ENCODE data around the gene ANKRD53.

DNA sequence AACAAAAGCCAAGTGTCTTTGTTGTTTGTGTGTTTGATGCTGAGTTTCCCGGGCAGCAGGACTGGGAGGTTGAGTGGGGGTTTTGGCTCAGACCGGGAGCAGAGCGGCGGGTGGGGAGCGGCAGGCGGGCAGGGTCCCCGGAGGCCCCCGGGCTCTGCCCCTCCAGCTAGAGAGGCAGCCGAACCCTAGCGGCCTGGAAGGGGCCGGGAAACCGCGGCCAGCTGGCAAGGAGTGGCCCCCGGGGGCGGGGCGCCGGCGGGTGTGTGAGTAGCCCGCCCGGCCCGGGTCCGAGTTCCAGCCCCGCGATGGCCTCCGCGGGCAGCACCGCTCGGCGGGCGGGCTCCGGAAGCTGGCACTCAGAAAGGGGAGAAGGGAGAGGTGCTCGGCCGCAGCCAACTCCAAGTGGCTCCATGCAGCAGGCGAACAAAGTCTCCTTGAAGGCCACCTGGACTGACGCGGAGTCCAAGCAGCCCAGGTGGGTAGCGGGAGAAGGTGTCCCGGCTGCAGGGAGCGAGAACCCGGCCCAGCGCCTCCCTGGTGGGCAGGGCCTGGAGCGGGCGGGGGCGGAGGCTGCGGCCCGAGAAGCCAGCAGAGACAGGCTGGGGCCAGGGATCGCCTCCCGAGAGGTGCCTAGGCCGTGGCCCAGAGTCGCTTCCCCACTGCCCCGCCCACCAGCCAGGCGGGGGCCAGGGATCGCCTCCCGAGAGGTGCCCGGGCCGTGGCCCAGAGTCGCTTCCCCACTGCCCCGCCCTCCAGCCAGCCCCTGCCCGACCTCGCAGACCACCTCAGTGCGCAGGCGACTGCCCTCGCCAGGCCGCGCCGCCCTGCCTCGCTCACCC, at the start of gene ANKRD53:
- TF ChIP-seq POLR2AphosphoS5 (IDR thresholded peaks at IDR 0.05; ENCODE audit: low read depth, low read length): no peak
- no peak for TF ChIP-seq POU2F2 (IDR thresholded peaks at IDR 0.05; ENCODE audit: low read depth, low read length)
- TF ChIP-seq POLR2A (IDR thresholded peaks at IDR 0.05; ENCODE audit: low read depth, low read length): no peak

All from GM12891 (cell line).